ENCODE results near the gene HDAC5.

The HDAC5 gene

GRCh38 chr17:44088254-44088653 lies 35.2 kb downstream of the HDAC5 start:
- H2BK12ac ChIP-seq (ENCODE audit: low read length) = peak overlapping the region; percentile 97
- no peak overlapping the region for H3K27ac ChIP-seq (replicated peaks; ENCODE audit: low read length)
- H2AK5ac ChIP-seq (ENCODE audit: low read depth, low read length) = peak overlapping the region; percentile 60

GRCh38 chr17:44087319-44087718 lies 36.1 kb downstream of the HDAC5 start:
- Histone ChIP-seq H2BK5ac (ENCODE audit: low read length) (peak overlapping the region; percentile 2), H3K27ac (replicated peaks; ENCODE audit: low read length) (peak overlapping the region; percentile 78), H3K4me1 (ENCODE audit: control insufficient read depth in 2 of 2, insufficient read depth in 1 of 2, low read depth in 1 of 2, low read length in 2 of 2) (peaks cover 22 to 31% of the 10 kb centered on the region in 2 donors), H2AFZ (ENCODE audit: low read length) (peak overlapping the region; percentile 46), H3K79me1 (ENCODE audit: low read depth, low read length) (no peaks in the 10 kb centered on the region), H3K4me3 (ENCODE audit: low read length in 2 of 2) (peak overlapping the region; percentile 21 to 49), H2BK120ac (ENCODE audit: low read depth, low read length) (no peak overlapping the region), H3K18ac (ENCODE audit: low read length) (peak overlapping the region; percentile 93), H2BK12ac (ENCODE audit: low read length) (no peak overlapping the region), H2AK5ac (ENCODE audit: low read depth, low read length) (peak overlapping the region; percentile 23), H3K36me3 (replicated peaks in 1 of 2; ENCODE audit: control insufficient read depth in 2 of 2, insufficient read depth in 2 of 2, low read length in 2 of 2) (peaks cover 35 to 41% of the 10 kb centered on the region in 2 donors), H3K4me2 (ENCODE audit: insufficient read depth, low read length, poor library complexity, severe bottlenecking) (peak overlapping the region; percentile 36), H3K27me3 (ENCODE audit: control insufficient read depth in 3 of 3, insufficient read depth in 3 of 3, low read depth in 1 of 3, low read length in 3 of 3) (no peaks in the 10 kb centered on the region), H3K9me3 (replicated peaks in 1 of 2; ENCODE audit: control insufficient read depth in 2 of 2, insufficient read depth in 1 of 2, low read depth in 1 of 2, low read length in 2 of 2) (no peaks in the 10 kb centered on the region), H3K23ac (ENCODE audit: low read depth, low read length, poor library complexity) (no peak overlapping the region), H4K91ac (ENCODE audit: low read depth, low read length, poor library complexity) (peak overlapping the region; percentile 40), H3K14ac (ENCODE audit: low read length) (peak overlapping the region; percentile 25), H4K8ac (ENCODE audit: low read depth, low read length) (no peak overlapping the region), H2BK15ac (ENCODE audit: low read length) (no peak overlapping the region), H3K4ac (ENCODE audit: low read length) (no peak overlapping the region), H3K9ac (ENCODE audit: low read depth, low read length, poor library complexity) (no peak overlapping the region)
- WGBS, 2 donors (ENCODE audit: extremely low coverage in 2 of 2, insufficient read length in 2 of 2, insufficient replicate concordance in 1 of 2) = no CpG with 5 or more reads among the region's 8 CpGs
- DNase-seq (ENCODE audit: low spot score) = no peak

More at GRCh38 chr17:44088254-44088653, 35.2 kb downstream of the HDAC5 start:
- Histone ChIP-seq H2BK120ac (ENCODE audit: low read depth, low read length) (peak overlapping the region; percentile 4), H2AFZ (ENCODE audit: low read length) (no peak overlapping the region), H3K9ac (ENCODE audit: low read depth, low read length, poor library complexity) (peak overlapping the region; percentile 76), H3K18ac (ENCODE audit: low read length) (peak overlapping the region; percentile 59), H3K4ac (ENCODE audit: low read length) (no peak overlapping the region), H3K27me3 (ENCODE audit: control insufficient read depth in 3 of 3, insufficient read depth in 3 of 3, low read depth in 1 of 3, low read length in 3 of 3) (no peaks in the 10 kb centered on the region), H3K4me2 (ENCODE audit: insufficient read depth, low read length, poor library complexity, severe bottlenecking) (no peak overlapping the region), H3K79me1 (ENCODE audit: low read depth, low read length) (no peaks in the 10 kb centered on the region), H3K9me3 (replicated peaks in 1 of 2; ENCODE audit: control insufficient read depth in 2 of 2, insufficient read depth in 1 of 2, low read depth in 1 of 2, low read length in 2 of 2) (no peaks in the 10 kb centered on the region), H2BK5ac (ENCODE audit: low read length) (no peak overlapping the region), H3K4me1 (ENCODE audit: control insufficient read depth in 2 of 2, insufficient read depth in 1 of 2, low read depth in 1 of 2, low read length in 2 of 2) (peaks cover 18 to 31% of the 10 kb centered on the region in 2 donors), H4K91ac (ENCODE audit: low read depth, low read length, poor library complexity) (no peak overlapping the region), H3K23ac (ENCODE audit: low read depth, low read length, poor library complexity) (peak overlapping the region; percentile 66), H2BK15ac (ENCODE audit: low read length) (no peak overlapping the region), H3K4me3 (ENCODE audit: low read length in 2 of 2) (no peak overlapping the region), H4K8ac (ENCODE audit: low read depth, low read length) (no peak overlapping the region), H3K36me3 (replicated peaks in 1 of 2; ENCODE audit: control insufficient read depth in 2 of 2, insufficient read depth in 2 of 2, low read length in 2 of 2) (peaks cover 31 to 40% of the 10 kb centered on the region in 2 donors), H3K14ac (ENCODE audit: low read length) (no peak overlapping the region)
- no peak for DNase-seq (ENCODE audit: low spot score)
- WGBS, 2 donors (ENCODE audit: extremely low coverage in 2 of 2, insufficient read length in 2 of 2, insufficient replicate concordance in 1 of 2) = no CpG with 5 or more reads among the region's 16 CpGs

- peak overlapping the region; percentile 21 to 49 for H3K4me3 ChIP-seq (ENCODE audit: low read length in 2 of 2)
- H3K9ac ChIP-seq (ENCODE audit: low read depth, low read length, poor library complexity) = peak overlapping the region; percentile 74
- peak overlapping the region; percentile 64 for H2BK120ac ChIP-seq (ENCODE audit: low read depth, low read length)
- peak overlapping the region; percentile 97 for H3K18ac ChIP-seq (ENCODE audit: low read length)
- peak overlapping the region; percentile 15 for H2BK5ac ChIP-seq (ENCODE audit: low read length)
- peak overlapping the region; percentile 30 for H2BK15ac ChIP-seq (ENCODE audit: low read length)
- no peak overlapping the region for H4K8ac ChIP-seq (ENCODE audit: low read depth, low read length)
- H3K4me1 ChIP-seq (ENCODE audit: control insufficient read depth in 2 of 2, insufficient read depth in 1 of 2, low read depth in 1 of 2, low read length in 2 of 2) = peaks cover 22 to 31% of the 10 kb centered on the region in 2 donors
- peak overlapping the region; percentile 46 for H2AFZ ChIP-seq (ENCODE audit: low read length)
- WGBS, 2 donors (ENCODE audit: extremely low coverage in 2 of 2, insufficient read length in 2 of 2, insufficient replicate concordance in 1 of 2) = no CpG with 5 or more reads among the region's 23 CpGs
- H3K4me2 ChIP-seq (ENCODE audit: insufficient read depth, low read length, poor library complexity, severe bottlenecking) = peak overlapping the region; percentile 36
- no peaks in the 10 kb centered on the region for H3K79me1 ChIP-seq (ENCODE audit: low read depth, low read length)
- H2BK12ac ChIP-seq (ENCODE audit: low read length) = no peak overlapping the region
- H3K27ac ChIP-seq (replicated peaks; ENCODE audit: low read length) = peak overlapping the region; percentile 83
- H4K91ac ChIP-seq (ENCODE audit: low read depth, low read length, poor library complexity) = peak overlapping the region; percentile 93
- H3K14ac ChIP-seq (ENCODE audit: low read length) = peak overlapping the region; percentile 47
- no peaks in the 10 kb centered on the region for H3K27me3 ChIP-seq (ENCODE audit: control insufficient read depth in 3 of 3, insufficient read depth in 3 of 3, low read depth in 1 of 3, low read length in 3 of 3)
- no peaks in the 10 kb centered on the region for H3K9me3 ChIP-seq (replicated peaks in 1 of 2; ENCODE audit: control insufficient read depth in 2 of 2, insufficient read depth in 1 of 2, low read depth in 1 of 2, low read length in 2 of 2)
- peaks cover 36 to 41% of the 10 kb centered on the region in 2 donors for H3K36me3 ChIP-seq (replicated peaks in 1 of 2; ENCODE audit: control insufficient read depth in 2 of 2, insufficient read depth in 2 of 2, low read length in 2 of 2)
- no peak overlapping the region for H3K23ac ChIP-seq (ENCODE audit: low read depth, low read length, poor library complexity)
- peak; percentile 56 for DNase-seq (ENCODE audit: low spot score)
- peak overlapping the region; percentile 98 for H2AK5ac ChIP-seq (ENCODE audit: low read depth, low read length)
- H3K4ac ChIP-seq (ENCODE audit: low read length) = peak overlapping the region; percentile 94
These were observed 36.8 kb downstream of the HDAC5 start for GRCh38 chr17:44086364-44087311.

- H3K79me1 ChIP-seq (ENCODE audit: low read depth, low read length) = no peaks in the 10 kb centered on the region
- peak overlapping the region; percentile 93 for H4K91ac ChIP-seq (ENCODE audit: low read depth, low read length, poor library complexity)
- no peaks in the 10 kb centered on the region for H3K9me3 ChIP-seq (replicated peaks in 1 of 2; ENCODE audit: control insufficient read depth in 2 of 2, insufficient read depth in 1 of 2, low read depth in 1 of 2, low read length in 2 of 2)
- H3K4ac ChIP-seq (ENCODE audit: low read length) = peak overlapping the region; percentile 79
- no peak overlapping the region for H3K4me2 ChIP-seq (ENCODE audit: insufficient read depth, low read length, poor library complexity, severe bottlenecking)
- peak overlapping the region; percentile 98 for H2AK5ac ChIP-seq (ENCODE audit: low read depth, low read length)
- H2BK12ac ChIP-seq (ENCODE audit: low read length) = peak overlapping the region; percentile 33
- H3K4me3 ChIP-seq (ENCODE audit: low read length in 2 of 2) = no peak overlapping the region
- no CpG with 5 or more reads among the region's 5 CpGs for WGBS, 2 donors (ENCODE audit: extremely low coverage in 2 of 2, insufficient read length in 2 of 2, insufficient replicate concordance in 1 of 2)
- H3K9ac ChIP-seq (ENCODE audit: low read depth, low read length, poor library complexity) = peak overlapping the region; percentile 74
- no peak overlapping the region for H2AFZ ChIP-seq (ENCODE audit: low read length)
- no peak overlapping the region for H4K8ac ChIP-seq (ENCODE audit: low read depth, low read length)
- no peaks in the 10 kb centered on the region for H3K27me3 ChIP-seq (ENCODE audit: control insufficient read depth in 3 of 3, insufficient read depth in 3 of 3, low read depth in 1 of 3, low read length in 3 of 3)
- peak overlapping the region; percentile 83 for H3K27ac ChIP-seq (replicated peaks; ENCODE audit: low read length)
- peaks cover 31 to 34% of the 10 kb centered on the region in 2 donors for H3K36me3 ChIP-seq (replicated peaks in 1 of 2; ENCODE audit: control insufficient read depth in 2 of 2, insufficient read depth in 2 of 2, low read length in 2 of 2)
- H2BK15ac ChIP-seq (ENCODE audit: low read length) = peak overlapping the region; percentile 30
- H3K4me1 ChIP-seq (ENCODE audit: control insufficient read depth in 2 of 2, insufficient read depth in 1 of 2, low read depth in 1 of 2, low read length in 2 of 2) = peaks cover 23 to 31% of the 10 kb centered on the region in 2 donors
- DNase-seq (ENCODE audit: low spot score) = no peak
- H3K23ac ChIP-seq (ENCODE audit: low read depth, low read length, poor library complexity) = peak overlapping the region; percentile 90
- H2BK5ac ChIP-seq (ENCODE audit: low read length) = peak overlapping the region; percentile 15
- H2BK120ac ChIP-seq (ENCODE audit: low read depth, low read length) = peak overlapping the region; percentile 64
- peak overlapping the region; percentile 84 for H3K14ac ChIP-seq (ENCODE audit: low read length)
- peak overlapping the region; percentile 97 for H3K18ac ChIP-seq (ENCODE audit: low read length)
These were observed 37.5 kb downstream of the HDAC5 start for GRCh38 chr17:44085908-44086307.
